HT1080 (cell line): ENCODE results near the gene NIM1K. TPM values are rescaled to one million over a fixed set of nuclear protein-coding genes. Genes with fewer than 3 reads are reported as not detected.
"Not testable (repeated sequence)": the region's sequence is repeated elsewhere in the genome, so short reads cannot be mapped to it uniquely, and the experiment has no call there.

Experiments
- DNase-seq: peaks from one replicate; pipeline ENCODE4 v3.0.0-alpha.2; 2015; ENCODE audit warnings: low read depth
- polyA plus RNA-seq, 2 experiments: library from polyadenylated mRNA; depleted of rRNA; stranded (reverse); fragments of >200 nt; gene quantifications; 2 replicates each; pipeline ENCODE4 v1.2.3, GENCODE V29; 2015
- total RNA-seq: library from RNA; depleted of rRNA; stranded (reverse); fragments of >200 nt; shearing (Covaris generic); gene quantifications from 2 replicates; pipeline ENCODE4 v1.2.3, GENCODE V29; 2014; rRNA removed

NIM1K gene
- total RNA-seq, result 0.02 TPM in 1 of 2 replicates, not detected in the other
- polyA plus RNA-seq (2015; cell fraction: cytosol; rRNA removed), result 0.12 TPM in 1 of 2 replicates, not detected in the other
- 0.14 TPM in 1 of 2 replicates, not detected in the other for polyA plus RNA-seq (2015; cell fraction: nucleus; rRNA removed)

DNA sequence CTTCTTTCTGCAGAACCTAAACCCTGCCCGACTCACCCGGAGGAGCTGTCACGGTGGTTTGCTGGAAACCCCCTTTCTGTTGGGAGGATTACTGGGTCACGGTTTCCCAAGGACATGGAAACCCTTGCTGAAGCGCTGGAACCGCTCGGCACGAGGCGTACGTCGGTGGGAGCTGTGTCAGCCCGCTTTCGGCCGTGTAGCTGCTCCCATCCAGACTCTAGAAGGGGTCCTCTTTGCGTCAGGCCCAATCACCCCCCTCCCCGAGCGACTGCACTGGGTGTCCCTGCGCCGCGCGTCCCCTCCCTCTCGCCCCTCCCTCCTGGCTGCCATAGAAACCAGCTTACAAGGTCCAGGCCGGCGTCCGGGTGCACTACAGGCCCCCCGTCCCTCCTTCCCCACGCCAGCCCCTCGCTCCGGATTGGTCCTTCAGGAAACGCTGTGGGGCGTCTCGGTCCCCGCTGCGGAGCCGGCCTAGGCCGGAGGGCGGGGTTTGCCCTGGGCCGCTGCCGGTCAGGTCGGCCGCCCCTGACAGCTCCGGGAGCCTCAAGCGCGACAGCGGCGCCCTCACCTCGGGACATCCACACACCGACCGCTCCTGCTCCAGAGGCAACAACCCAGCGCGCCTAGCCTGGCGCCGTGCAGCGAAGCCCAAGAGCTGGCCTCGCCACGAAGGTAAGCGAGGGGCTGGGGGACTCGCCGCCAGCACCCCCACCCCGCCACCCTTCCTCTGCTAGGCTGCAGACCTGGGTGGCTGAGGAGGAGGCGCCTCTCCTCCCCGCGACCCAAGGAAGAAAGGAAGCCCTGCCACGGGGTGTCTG, at the start of gene NIM1K:
Gene NIM1K (plus strand): TSS at position 486 of the 818 bp plus-strand sequence. CDS start 53,551 bp downstream, outside the sequence.
- no peak for DNase-seq

DNA sequence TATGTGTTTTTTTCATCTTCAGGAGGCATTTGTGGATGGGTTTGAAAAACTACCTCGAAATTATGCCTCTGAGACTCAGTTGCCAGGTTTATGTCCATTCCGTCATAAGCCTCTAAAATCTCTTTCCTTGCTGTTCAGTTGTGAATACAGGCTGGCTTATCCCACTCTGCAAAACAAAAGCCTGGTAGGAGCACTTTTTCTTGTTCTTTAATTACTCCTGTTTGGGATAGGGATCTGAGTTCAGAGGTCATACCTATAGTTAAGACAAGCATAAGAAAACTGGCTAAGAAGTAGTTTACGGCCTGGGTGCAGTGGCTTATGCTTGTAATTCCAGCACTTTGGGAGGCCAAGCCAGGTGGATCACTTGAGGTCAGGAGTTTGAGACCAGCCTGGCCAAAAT, 47.0 kb upstream of the NIM1K start:
- no peak for DNase-seq

DNA sequence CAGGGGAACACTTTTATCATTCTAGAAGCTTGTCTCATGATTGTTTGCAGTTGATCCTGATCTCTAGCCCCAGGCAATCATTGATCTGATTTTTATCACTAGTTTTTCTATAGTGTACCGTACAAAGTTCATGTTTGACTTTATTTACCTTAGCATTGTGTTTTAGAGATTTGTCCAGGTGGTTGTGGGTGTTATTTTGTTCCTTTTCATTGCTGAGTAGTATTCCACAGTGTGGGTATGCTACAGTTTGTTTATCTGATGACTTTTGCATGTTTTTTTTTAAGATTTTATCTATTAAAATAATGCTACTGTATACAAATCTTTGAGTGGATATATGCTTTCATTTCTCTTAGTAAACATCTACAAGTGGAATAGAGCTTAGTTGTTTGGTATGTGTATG, 45.1 kb upstream of the NIM1K start:
- no peak for DNase-seq

DNA sequence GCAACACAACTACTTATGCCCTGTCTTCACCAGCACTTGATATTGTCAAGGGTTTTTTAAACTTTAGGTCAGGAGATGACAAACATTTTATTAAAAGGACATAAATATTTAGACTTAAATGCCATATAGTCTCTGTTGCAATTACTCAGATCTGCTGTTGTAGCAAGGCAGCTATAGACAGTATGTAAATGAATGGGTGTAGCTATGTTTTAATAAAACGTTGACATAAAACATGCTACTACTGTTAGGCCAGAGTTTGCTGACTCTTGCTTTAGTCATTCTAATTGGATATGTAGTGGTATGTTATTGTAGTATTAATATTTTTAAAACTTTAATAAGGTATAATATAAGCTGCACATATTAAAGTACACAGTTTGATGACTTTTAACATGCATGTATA, 43.6 kb upstream of the NIM1K start:
- DNase-seq, result no peak

DNA sequence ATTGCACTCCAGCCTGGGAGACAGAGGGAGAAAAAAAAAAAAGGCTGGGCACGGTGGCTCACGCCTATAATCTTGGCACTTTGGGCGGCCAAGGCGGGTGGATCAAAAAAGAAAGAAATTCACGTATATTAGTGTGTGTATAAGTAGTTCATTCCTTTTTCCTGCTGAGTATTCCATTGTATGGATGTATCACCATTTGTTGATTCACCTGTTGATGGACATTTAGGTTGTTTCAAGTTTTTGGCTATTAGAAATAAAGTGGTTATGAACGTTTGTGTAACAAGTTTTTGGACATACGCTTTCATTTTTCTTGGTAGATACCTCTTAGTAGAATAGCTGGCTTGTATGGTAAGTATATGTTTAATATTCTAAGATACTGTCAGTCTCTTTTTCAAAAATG, 42.8 kb upstream of the NIM1K start:
- DNase-seq, result no peak

DNA sequence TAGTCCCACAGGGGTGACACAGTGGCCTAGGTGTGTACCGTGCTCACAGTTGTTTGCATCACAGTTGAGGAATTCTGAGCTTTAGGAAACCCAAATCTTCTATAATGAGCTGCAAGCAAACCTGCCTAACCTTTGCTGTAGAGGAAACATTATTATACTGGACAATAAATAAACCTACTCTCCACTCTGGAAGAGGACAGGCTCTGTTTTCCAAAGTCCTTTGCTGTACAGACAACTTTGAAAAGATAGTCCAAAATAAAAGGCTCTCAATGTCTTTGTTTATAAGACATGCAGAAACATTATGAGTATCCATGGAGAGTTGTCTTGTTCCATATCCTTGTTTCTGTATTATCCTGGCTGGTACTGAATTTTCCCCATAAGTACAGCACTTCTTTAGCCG, 42.0 kb upstream of the NIM1K start:
- no peak for DNase-seq

DNA sequence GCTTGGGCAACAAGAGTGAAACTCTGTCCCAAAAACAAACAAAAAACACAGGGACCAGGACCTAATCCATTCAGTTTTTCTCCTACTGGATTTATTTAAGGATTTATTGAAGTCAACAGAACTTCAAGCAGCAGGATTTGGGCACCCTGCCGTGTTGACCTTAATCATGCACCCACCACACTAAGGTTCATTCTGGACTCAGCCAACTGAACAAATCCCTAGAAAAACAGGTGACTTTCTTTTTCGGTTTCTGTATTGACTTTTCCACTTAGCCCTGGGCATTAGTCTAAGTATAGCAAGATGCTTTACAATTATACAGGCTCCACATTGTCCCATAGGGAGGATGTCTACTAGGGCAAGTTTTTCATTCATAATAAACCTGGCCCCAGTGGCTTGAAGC, 41.3 kb upstream of the NIM1K start:
- DNase-seq, result no peak

DNA sequence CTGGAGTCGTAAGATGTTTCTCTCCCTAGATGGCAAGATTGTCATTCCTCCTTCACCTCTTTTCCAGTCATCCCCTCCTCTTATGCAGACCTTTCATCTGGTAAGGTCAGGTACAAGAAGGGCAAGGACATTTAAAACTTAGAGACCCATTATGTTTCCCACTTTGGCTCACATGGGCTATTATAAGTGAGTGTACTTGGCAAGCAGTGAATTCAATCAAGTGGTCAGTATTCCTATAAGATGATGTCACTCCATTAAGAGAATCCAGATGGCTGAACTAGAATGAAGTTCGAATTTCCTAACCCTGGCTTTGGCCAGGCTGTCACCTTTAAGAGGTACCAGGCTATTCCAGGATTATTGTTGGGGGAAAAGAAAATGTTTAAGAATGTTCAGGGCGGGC, 39.1 kb upstream of the NIM1K start:
- DNase-seq, result no peak

DNA sequence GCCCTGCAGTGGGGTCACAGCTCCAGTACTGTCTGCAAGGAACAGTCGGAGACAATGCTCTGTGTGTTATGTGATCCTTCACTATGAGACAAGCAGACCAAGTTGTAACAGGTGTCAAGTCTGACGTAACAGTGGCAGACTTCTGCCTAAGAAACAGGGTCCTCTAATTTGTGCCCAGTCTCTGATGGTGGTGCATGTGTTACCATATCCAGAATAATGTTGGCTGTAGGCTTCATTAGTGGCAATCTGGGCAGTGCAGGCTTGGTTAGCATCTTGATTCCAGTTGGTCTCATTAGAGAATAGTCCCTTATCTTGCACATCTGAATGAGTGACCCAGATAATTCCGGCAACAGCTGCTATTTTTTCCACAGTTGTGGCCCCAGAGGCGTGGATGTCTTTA, 37.6 kb upstream of the NIM1K start:
- no peak for DNase-seq

DNA sequence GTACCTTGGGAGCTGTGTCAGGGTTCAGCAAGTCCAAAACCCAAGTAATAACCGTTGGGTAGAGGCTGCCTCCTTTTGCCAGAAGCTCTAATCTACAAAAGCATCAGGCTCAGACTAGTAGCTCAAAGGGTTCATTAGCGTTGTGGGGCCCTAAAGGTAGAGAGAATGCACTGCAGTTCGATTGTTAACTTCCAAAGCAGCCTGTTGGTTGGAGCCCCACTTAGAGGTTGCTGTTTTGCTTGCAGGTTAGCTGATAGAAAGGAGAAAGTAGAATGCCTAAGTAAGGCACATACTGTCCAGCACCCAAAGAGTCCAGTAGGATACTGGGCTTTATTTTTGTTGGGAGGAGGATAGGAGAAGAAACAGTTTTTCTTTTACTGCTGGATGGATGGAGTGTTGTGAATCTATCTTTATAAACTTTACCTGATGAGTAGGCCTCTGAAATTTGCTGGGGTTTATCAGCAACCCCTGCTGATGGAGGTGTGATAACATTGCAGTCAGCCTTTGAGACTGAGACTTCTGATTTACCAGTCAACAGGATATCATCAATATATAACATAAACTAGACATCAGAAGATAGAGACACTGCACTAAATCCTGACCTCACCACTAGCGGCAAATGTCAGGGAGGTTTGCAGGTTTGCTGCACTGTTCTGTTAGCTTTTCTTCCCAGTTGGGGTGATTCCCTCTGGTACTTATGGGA, 36.5 kb upstream of the NIM1K start:
- no peak for DNase-seq

DNA sequence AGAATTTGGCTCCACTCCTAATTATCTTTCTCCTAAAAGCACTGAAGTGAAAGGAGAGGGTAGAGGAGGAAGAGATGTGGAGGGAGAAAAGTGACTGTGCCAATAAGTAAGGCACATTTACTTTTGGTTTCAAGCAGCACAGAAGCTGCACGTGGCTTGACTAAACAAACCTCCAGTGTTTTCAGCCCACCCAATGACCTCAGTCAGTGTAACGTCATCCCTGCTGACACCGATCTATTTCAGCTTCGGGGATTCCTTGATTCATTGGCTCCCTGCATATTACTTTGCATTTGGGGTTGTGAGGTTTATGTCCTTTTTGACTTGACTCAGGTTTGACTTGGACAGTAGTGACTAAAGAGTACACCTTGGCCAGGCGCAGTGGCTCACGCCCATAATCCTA, 35.6 kb upstream of the NIM1K start:
- DNase-seq, result no peak

DNA sequence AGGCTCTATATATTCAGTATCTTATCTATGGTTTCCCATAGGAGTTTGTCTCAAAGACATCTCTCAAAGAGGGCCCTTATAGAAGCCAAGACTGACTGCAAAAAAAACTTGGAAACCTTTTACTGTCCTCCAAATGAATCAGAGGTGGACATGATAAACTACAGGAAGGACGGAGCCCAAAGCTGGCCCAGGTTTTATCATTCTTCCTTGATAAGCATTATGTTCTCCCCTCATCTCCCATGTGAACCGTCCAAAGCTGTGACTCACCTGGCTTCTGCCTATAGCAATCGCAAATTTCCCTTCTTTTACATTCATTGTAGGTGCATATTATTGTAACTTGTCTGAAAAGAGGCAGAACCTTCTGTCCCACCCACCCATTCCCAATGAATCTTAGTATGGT, 35.0 kb upstream of the NIM1K start:
- DNase-seq, result no peak

DNA sequence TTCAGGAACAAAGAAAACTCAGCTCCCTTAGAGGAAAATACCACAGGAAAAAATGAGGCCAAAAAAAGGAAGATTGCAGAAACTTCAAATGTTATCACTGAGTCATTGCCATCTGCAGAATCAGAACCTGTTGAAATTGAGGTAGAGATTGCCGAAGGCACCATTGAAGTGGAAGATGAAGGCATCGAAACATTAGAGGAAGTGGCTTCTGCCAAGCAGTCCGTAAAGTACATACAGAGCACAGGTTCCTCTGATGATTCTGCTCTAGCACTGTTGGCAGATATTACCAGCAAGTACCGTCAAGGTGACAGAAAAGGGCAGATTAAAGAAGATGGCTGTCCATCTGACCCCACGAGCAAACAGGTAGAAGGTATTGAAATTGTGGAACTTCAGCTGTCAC, 30.8 kb upstream of the NIM1K start:
- DNase-seq, result no peak

DNA sequence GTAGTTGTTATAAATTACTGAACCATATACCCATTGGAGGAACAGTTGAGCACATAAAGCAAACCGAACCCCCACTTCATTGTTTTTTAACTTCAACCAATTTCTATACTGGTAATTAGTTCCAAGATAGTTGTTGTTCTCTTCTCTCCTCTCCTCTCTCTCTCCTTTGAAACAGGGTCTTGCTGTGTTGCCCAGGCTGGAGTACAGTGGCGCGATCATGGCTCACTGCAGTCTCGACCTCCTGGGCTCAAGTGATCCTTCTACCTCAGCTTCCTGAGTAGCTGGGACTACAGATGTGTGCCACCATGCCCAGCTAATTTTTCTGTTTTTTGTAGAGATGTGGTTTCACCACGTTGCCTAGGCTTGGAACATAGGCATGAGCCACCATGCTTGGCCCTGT, 27.2 kb upstream of the NIM1K start:
- DNase-seq, result not testable (repeated sequence)

DNA sequence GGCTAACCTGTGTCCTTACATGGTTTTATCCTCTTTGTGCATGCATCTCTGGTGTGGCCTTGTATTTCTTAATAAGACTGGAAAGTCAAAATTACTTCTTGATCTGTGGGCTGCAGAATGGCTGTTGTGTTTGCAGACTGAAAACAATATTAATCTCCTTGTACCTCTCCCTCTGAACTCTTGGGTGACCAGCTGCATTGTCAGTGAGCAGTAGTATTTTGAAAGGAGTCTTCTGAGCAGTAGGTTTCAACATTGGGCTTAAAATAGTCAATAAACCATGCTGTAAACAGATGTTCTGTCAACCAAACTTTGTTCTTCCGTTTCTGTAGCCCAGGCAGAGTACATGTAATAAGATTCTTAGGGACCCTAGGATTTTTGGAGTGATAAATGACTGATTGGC, 26.7 kb upstream of the NIM1K start:
- DNase-seq, result no peak

DNA sequence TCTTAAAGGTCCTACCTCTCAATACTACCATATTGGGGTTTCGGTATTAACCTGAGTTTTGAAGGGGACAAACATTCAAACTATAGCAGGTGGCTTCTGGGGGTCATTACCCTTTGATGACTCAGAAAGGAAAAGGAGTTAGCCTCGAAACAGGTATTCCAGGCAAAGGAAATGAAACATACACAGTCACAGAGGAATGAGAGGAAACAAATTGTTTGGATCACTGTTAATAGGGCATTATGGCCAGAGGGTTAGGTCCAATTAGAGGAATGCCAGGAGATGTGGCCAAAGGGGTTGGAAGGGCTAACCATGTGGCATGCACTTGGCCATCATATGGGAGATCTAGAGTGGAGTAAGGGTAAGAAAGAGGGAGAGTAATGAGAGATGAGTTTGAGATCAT, 23.9 kb upstream of the NIM1K start:
- DNase-seq, result no peak

DNA sequence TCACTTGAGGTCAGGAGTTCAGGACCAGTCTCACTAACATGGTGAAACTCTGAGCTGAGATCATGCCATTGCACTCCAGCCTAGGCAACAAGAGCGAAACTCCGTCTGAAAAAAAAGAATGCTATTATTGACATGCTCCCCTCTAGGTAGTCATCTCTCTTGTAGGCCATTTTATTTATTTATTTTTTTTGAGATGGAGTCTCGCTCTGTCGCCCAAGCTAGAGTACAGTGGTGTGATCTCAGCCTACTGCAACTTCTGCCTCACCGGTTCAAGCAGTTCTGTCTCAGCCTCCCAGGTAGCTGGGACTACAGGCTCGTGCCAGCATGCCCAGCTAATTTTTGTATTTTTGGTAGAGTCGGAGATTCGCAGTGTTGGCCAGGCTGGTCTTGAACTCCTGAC, 20.6 kb upstream of the NIM1K start:
- DNase-seq, result no peak

DNA sequence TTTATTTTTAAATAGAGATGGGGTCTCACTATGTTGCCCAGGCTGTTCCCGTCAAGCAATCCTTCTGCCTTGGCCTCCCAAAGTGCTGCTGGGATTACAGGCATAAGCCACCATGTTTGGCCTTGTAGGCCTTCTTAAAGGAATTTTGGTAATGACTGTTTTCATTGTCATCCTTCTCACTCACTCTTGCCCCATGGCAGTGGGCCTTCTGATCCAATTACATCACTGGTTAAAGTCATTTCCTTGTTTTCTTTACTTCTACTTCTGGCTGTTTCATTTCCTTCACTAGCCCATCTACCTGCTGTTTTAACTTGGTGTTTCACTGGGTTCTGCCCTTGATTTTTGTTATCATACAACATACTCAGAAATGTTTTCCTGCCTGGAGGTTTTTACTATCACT, 20.1 kb upstream of the NIM1K start:
- DNase-seq, result peak; percentile 52

DNA sequence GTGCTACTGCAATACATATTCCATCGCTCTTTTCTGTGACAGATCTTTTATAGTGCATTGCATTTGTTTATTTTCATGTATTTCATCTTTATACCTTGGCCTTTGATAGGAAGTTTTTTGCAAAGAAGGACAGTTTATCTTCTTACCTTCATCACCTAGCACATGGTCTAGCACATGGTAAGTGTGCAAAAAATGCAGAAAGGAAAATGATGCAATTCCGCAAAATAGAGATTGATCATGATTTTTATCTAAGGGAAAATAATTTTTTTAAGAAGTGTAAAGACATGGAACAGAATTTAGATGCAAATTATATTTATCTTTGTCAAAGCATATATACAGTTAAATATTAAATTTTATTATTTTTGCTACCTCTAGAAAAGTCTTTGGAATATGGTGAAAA, 19.2 kb upstream of the NIM1K start:
- no peak for DNase-seq

DNA sequence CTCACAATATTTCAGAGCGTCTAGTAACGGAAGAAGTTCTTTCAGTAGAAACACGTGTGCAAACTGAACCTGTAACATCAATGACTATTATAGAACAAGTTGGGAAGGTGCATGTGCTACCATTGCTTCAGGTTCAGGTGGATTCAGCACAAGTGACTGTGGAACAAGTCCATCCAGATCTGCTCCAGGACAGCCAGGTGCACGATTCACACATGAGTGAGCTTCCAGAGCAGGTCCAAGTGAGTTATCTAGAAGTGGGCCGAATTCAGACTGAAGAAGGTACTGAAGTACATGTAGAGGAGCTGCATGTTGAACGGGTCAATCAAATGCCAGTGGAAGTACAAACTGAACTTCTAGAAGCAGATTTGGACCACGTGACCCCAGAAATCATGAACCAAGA, 17.4 kb upstream of the NIM1K start:
- no peak for DNase-seq

DNA sequence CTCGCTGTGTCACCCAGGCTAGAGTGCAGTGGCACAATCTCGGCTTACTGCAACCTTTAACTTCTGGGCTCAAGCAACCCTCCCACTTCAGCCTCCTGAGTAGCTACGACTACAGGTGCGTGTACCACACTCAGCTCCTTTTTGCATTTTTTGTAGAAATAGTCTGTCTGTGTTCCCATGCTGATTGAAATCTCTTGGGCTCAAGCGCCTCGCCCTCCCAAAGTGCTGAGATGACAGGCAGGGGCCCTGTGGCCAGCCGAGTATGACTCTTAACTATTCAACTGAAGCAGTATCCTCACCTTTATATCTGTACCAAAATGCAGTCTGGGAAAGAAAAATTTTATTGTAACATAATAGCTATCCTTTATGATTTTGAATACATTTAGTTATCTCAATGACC, 12.2 kb upstream of the NIM1K start:
- no peak for DNase-seq

DNA sequence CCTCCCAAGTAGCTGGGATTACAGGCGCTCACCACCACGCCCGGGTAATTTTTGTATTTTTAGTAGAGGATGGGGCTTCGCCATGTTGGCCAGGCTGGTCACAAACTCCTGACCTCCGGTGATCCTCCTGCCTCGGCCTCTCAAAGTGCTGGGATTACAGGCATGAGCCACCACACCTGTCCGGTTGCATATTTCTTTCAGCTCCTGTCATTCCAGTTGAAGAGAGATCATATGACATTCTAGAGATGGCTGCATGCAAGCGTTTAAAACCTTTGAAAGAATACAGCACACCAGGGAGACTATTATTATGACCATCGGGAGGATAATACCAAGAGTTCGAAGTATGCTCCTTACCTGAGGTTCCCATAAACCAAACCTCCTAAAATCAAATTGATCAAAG, 9.6 kb upstream of the NIM1K start:
- no peak for DNase-seq

DNA sequence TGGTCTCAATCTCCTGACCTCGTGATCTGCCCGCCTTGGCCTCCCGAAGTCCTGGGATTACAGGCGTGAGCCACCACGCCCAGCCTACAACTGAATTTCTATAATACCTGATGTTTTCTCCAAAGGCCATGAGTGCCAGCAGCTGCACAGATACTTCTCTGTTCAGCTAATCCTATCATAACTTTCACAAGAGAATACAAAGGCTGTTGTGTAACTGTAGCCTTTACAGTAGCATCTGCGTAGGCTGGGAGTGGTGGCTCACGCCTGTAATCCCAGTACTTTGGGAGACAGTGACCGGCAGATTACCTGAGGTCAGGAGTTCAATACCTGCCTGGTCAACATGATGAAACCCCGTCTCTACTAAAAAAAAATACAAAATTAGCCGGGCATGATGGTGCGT, 8.9 kb upstream of the NIM1K start:
- DNase-seq, result not testable (repeated sequence)
